HG03442 (cell line): Measurements from ENCODE around the gene UBE2J2.

ENCODE experiments used
- ATAC-seq: cut with Tn5 transposase; IDR thresholded peaks from one replicate; pipeline ENCODE4 v1.9.1; 2021; ENCODE audit warnings: mild to moderate bottlenecking, moderate library complexity; ENCODE audit not compliant: unreplicated experiment

UBE2J2 gene

GRCh38 chr1:1215881-1216605 is 57.6 kb downstream of the UBE2J2 start:
- no peak for ATAC-seq

GRCh38 chr1:1215080-1215676 is 58.5 kb downstream of the UBE2J2 start:
- no peak for ATAC-seq

GRCh38 chr1:1213345-1214265 is 60.0 kb downstream of the UBE2J2 start, which contains the start of gene TNFRSF4:
TSS of gene TNFRSF4 (minus strand) at chr1:1214153. CDS start at chr1:1214127, 26 bp downstream.
- ATAC-seq, result no peak

- no peak for ATAC-seq
Observed at GRCh38 chr1:1212780-1213344, 60.8 kb downstream of the UBE2J2 start.

GRCh38 chr1:1211541-1212441 is 61.9 kb downstream of the UBE2J2 start:
- no peak for ATAC-seq

- no peak for ATAC-seq
Observed at GRCh38 chr1:1210726-1211540, 62.7 kb downstream of the UBE2J2 start.

- no peak for ATAC-seq
Observed at GRCh38 chr1:1208713-1209433, 64.8 kb downstream of the UBE2J2 start.

GRCh38 chr1:1207571-1207892 is 66.1 kb downstream of the UBE2J2 start:
- no peak for ATAC-seq

GRCh38 chr1:1206966-1207531 is 66.6 kb downstream of the UBE2J2 start:
- ATAC-seq, result no peak

- ATAC-seq, result no peak
Observed at GRCh38 chr1:1206376-1206965, 67.2 kb downstream of the UBE2J2 start, which contains the start of gene TNFRSF18. TSS of gene TNFRSF18 (minus strand) at chr1:1206592. CDS start at chr1:1206571, 21 bp downstream.

GRCh38 chr1:1205769-1206375 is 67.8 kb downstream of the UBE2J2 start:
- no peak for ATAC-seq

- no peak for ATAC-seq
Observed at GRCh38 chr1:1204998-1205768, 68.5 kb downstream of the UBE2J2 start.

- ATAC-seq, result no peak
Observed at GRCh38 chr1:1204425-1204920, 69.2 kb downstream of the UBE2J2 start.
